ENCODE data around the gene RAB6B.

Gene RAB6B

DNA sequence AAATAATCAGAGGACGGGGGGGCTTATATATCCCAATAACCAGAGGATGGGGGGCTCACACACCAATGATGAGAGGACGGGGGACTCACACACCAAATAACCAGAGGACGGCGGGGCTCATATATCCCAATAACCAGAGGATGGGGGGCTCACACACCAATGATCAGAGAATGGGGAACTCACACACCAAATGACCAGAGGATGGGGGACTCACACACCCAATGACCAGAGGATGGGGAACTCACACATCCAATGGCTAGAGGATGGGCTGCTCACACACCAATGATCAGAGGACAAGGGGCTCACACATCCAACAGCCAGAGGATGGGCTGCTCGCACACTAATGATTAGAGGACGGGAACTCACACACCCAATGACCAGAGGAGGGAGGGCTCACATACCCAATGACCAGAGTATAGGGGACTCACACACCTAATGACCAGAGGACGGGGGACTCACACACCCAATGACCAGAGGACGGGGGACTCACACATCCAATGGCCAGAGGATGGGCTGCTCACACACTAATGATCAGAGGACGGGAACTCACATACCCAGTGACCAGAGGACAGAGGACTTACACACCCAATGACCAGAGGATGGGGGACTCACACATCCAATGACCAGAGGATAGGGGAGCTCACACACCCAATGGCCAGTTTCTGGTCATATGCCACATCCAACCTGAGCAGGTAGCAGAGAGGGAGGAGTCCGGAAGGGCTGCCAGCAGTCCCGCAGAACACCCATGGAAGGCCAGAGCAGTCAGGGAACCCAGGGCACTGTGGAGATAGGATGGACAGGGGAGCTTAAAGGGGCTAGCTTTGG, 10.6 kb downstream of the RAB6B start:
- DNase-seq (ENCODE audit: low read depth): no peak
- no peak for TF ChIP-seq POLR2A (IDR thresholded peaks at IDR 0.05; ENCODE audit: extremely low read depth, insufficient read length)
- no peak for TF ChIP-seq CTCF (IDR thresholded peaks at IDR 0.05; ENCODE audit: low read depth, low read length)
- no peak for TF ChIP-seq MAX (IDR thresholded peaks at IDR 0.05; ENCODE audit: low read depth, low read length)
- no peak for TF ChIP-seq MYC (IDR thresholded peaks at IDR 0.05; ENCODE audit: low read depth, low read length)
- H3K4me3 ChIP-seq (ENCODE audit: low read depth, low read length): no peak overlapping the region

GRCh38 chr3:133884054-133884886, 11.4 kb downstream of the RAB6B start:
- DNase-seq (ENCODE audit: low read depth): no peak
- TF ChIP-seq MAX (IDR thresholded peaks at IDR 0.05; ENCODE audit: low read depth, low read length) (no peak), POLR2A (IDR thresholded peaks at IDR 0.05; ENCODE audit: extremely low read depth, insufficient read length) (no peak), MYC (IDR thresholded peaks at IDR 0.05; ENCODE audit: low read depth, low read length) (no peak), CTCF (IDR thresholded peaks at IDR 0.05; ENCODE audit: low read depth, low read length) (no peak)
- H3K4me3 ChIP-seq (ENCODE audit: low read depth, low read length): no peak overlapping the region

- no peak for TF ChIP-seq MAX (IDR thresholded peaks at IDR 0.05; ENCODE audit: low read depth, low read length)
- TF ChIP-seq CTCF (IDR thresholded peaks at IDR 0.05; ENCODE audit: low read depth, low read length): no peak
- TF ChIP-seq MYC (IDR thresholded peaks at IDR 0.05; ENCODE audit: low read depth, low read length): no peak
- TF ChIP-seq POLR2A (IDR thresholded peaks at IDR 0.05; ENCODE audit: extremely low read depth, insufficient read length): no peak
- H3K4me3 ChIP-seq (ENCODE audit: low read depth, low read length): no peak overlapping the region
- no peak for DNase-seq (ENCODE audit: low read depth)
Measured at GRCh38 chr3:133883641-133884040, 12.0 kb downstream of the RAB6B start.

DNA sequence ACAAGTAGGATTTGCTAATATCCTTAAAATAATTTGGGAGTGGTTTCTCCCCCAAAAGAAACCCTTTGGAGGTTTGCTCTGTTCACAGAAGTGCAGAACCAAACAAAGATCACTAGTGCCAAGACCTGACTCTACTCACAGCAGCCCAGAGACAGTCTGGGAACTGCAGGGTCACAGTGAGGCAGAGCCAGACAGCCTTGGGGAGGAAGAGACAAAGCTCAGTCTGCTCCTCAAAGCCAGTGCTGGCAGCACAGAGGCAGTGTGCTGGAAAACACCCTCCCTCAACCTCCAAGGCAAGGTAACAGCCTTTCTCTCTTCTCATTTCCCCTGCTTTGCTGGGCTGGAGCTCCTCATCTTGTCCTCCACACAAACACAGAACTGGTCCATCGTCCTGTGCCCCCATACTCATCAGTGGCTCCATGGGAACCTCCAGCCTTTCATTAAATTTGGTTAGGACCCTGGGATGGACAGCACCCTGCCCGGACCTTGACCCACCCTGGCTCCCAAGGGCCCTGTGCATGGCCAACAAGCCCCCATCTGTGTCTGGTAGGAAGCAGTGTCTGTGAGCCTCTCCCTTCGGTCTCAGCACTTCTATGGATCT, 12.6 kb downstream of the RAB6B start:
- TF ChIP-seq MAX (IDR thresholded peaks at IDR 0.05; ENCODE audit: low read depth, low read length): no peak
- TF ChIP-seq POLR2A (IDR thresholded peaks at IDR 0.05; ENCODE audit: extremely low read depth, insufficient read length): no peak
- TF ChIP-seq MYC (IDR thresholded peaks at IDR 0.05; ENCODE audit: low read depth, low read length): no peak
- no peak for TF ChIP-seq CTCF (IDR thresholded peaks at IDR 0.05; ENCODE audit: low read depth, low read length)
- H3K4me3 ChIP-seq (ENCODE audit: low read depth, low read length): no peak overlapping the region
- no peak for DNase-seq (ENCODE audit: low read depth)

GRCh38 chr3:133881939-133882825, 13.5 kb downstream of the RAB6B start:
- DNase-seq (ENCODE audit: low read depth): peak; percentile 40
- no peak overlapping the region for H3K4me3 ChIP-seq (ENCODE audit: low read depth, low read length)
- TF ChIP-seq CTCF (IDR thresholded peaks at IDR 0.05; ENCODE audit: low read depth, low read length) (no peak), POLR2A (IDR thresholded peaks at IDR 0.05; ENCODE audit: extremely low read depth, insufficient read length) (no peak), MAX (IDR thresholded peaks at IDR 0.05; ENCODE audit: low read depth, low read length) (no peak), MYC (IDR thresholded peaks at IDR 0.05; ENCODE audit: low read depth, low read length) (no peak)

All from NB4 (cell line).